NCI-H524 treated with DMSO at 0.1 percent for 48 hours (cell line): ENCODE results near the gene BABAM2.

Source experiments
- DNase-seq: peaks from one replicate; lab custom pipeline; 2025; lab: John Stamatoyannopoulos, UW

BABAM2 gene

DNA sequence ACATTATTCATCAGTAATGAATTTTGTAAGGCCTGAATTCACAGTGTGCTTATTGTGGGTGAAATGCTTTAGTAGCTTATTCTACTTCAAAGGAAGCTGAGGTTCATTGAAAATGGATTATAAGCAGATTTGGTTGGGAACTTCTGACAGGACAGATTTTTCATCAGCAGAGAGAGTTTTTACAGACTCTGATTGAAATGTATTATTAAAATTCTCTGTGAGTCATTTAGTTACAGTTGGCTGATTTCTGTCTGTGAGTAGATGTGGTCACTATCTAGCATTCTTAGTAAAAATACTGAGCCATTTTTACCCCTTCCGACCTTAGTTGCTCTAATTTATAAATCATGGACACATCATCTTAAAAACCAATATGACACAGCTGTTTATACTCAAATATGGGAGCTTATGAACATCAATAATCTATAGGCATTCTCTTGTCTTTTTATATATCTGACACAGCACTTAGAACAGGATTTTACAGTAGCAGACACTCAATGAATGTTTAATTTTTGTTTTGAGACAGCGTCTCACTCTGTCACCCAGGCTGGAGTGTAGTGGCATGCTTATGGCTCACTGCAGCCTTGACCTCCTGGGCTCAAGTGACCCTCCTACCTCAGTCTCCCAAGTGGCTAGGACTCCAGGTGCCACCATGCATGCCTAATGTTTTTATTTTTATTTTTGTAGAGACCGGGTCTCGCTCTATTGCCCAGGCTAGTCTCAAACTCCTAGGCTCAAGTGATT, 239.6 kb downstream of the BABAM2 start:
- DNase-seq: no peak

DNA sequence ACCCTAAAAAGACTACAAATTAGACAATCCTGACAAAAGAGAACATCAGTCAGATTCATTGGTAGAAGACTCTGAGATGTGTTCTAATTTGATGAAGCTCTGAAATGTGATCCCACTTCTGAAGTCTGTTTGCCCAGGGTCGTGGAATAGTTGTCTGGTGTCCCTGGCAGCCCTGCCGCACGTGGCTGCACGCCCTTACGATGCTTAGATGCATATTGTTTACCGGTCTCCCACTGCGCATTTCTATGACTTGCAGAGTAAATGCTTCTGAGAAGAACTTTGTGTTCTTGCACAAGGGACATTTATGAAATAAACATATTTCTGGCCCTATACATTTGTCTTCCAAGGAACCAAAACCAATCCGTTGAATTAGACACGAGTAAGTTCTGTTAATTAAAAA, 243.2 kb downstream of the BABAM2 start:
- DNase-seq: no peak

- DNase-seq: no peak
Measured at GRCh38 chr2:28134262-28134812, 243.8 kb downstream of the BABAM2 start.

DNA sequence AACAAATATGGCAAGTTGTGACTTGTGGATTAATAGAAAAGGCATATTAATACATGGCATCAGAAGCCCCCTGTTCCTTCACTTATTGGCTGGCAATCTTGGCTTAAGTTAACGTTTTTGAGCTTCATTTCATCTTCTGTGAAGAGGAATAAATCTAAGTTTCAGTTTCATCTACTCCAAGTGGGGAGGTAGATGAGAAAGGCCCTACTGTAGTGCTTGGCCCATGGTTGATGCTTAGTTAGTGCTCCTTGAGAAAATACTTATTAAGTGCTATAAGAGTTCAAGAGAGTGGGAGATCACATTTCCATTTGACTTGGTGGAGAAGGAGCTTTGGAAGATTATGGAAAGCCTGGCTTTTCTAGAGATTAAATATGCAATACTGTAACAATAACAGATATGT, 244.3 kb downstream of the BABAM2 start:
- peak; percentile 34 for DNase-seq

- no peak for DNase-seq
Measured at GRCh38 chr2:28135324-28135723, 244.8 kb downstream of the BABAM2 start.

GRCh38 chr2:28135799-28136198, 245.3 kb downstream of the BABAM2 start:
- DNase-seq: no peak

- DNase-seq: no peak
Measured at GRCh38 chr2:28136556-28136955, 246.0 kb downstream of the BABAM2 start.

DNA sequence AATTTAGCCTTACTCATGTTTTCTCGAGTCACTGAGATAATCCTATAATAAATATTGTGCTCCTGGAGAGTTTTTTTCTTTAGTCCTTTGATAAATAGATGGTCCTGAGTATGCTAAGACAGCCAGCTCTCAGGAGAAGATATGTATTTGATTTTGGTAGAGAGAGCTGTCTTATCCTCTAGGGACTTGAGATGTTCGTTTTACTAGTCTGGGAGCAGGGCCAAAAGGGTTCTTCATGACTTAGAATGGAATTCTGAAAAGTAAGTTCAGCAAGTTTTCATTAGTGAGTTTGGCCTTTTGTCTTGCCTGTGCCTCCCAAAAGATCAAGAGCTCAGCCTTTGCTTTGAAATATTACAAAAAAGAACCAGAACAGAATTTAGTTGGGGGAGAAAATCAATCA, 246.7 kb downstream of the BABAM2 start:
- no peak for DNase-seq

GRCh38 chr2:28142386-28142785, 251.9 kb downstream of the BABAM2 start:
- no peak for DNase-seq

DNA sequence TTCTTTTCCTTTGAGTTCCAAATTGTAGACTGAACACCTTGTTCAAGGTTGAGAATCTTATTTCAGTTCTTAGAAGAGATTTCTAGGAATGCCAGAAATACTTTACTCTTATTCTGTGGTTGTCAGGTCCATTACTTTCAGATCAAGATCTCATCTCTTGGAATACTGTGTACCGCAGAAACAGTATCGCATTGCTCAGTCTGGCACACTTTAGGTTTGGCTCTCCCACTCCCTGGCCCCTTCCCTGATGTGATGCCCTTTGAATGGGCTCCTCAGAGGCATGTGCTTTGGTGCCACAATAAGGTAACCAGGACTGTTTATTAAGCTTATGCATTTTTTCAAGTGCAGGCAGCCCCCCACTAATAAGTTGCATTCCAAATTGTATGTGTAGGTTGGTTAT, 257.5 kb downstream of the BABAM2 start:
- DNase-seq: no peak

DNA sequence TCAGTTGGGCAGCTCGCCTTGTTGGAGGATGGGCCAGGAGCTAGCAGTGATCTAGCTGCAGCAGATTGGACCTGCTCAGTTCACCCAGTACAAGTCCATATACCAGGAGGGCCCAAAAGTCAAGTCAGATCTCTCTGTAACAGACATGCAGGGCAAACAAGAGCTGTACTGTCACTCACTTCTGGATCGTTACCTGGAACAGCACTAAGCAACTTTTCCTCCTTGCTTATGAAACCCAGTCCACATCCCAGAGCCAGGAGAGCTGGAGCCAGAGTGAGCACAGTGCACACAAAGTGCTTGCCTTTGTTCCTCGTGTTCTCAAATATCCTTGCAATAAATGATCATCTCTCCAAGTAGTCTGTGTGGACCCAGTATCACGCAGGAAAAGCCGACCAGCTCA, 258.0 kb downstream of the BABAM2 start:
- DNase-seq: no peak

DNA sequence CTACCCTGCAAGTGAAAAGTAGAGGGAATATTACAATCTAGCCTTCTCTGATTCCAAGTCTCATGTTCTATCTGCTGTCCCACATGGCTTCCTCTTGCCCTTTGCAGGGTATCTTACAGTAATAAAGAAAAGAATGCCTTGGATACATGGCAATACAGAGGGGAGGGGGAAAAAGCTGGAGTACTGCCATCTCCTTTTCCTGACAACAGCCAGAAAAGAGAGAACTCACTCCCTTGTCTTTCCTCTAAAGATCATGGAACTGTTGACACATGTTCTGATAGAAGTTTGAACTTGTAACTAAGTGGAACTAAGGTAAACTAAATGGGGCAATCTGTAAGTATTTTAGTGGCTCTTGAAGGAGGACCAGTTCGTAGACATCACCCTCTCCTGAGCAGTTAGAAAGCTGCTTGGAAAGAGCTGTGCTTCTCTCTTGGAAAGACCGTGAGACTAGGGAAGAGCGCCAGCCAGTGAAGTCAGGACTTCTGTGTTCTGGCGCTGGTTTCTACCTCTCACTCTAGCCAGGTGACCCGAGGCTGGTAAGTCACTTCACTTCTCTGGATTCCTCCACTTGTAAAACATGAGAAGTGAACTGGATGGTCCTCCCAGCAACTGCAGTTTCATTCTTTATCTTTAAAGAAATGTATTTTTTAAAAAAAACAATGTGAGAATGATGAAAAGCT, 259.8 kb downstream of the BABAM2 start:
- no peak for DNase-seq

DNA sequence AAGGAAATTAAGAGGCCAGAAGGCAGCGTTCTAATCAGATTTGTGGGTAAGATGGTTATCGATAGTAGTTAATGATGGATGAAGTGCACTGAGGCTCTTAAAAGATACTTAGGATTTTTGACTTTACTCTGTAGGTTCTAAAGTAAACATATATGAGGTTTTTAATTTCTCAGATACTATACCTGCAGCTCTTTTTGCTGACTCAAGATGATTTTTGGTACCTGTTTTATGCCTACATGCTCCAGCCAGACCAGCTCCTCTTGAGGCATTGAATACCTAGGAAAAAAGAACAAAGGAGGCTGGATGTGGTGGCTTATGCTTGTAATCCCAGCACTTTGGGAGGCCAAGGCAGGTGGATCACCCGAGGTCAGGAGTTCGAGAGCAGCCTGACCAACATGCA, 260.5 kb downstream of the BABAM2 start:
- no peak for DNase-seq

- no peak for DNase-seq
Measured at GRCh38 chr2:28152585-28153280, 262.2 kb downstream of the BABAM2 start.

GRCh38 chr2:28153851-28154250, 263.3 kb downstream of the BABAM2 start:
- DNase-seq: no peak

DNA sequence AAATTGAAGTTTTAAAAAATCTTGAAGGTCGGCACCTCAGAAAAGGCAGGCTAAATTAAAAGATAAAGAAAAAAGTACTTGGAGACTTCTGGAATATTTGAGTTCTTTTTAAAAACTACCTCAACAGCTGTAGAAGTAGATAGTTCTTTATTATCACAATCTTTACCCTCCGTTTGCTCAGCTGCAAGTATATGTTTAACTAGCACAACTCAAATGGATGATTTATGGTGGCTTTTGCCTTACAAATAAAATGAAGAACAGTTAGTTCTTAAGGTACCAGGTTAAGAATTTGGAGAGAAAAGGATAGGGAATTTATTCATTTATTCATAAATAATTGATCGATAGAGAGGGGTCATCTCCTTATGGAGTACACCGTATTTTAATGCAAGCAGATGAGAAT, 264.6 kb downstream of the BABAM2 start:
- no peak for DNase-seq

DNA sequence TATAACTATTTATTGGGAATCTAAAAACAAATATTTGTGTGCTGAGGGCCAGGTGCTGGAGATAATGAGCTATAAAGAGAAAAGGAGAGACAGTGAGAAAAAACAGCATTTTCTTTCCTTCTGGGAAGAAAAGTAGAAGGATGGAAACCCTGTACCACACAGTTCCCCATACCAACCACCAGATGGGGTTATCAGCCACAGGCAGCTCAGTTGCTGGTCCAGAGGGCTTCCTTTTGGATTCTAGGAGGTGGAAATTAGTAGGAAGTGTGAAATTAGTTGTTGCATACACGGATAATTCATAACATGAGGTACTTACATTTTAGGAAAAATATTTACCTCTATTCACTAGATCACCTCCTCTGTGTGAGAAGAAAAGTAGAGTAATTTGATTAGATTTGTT, 265.1 kb downstream of the BABAM2 start:
- no peak for DNase-seq

DNA sequence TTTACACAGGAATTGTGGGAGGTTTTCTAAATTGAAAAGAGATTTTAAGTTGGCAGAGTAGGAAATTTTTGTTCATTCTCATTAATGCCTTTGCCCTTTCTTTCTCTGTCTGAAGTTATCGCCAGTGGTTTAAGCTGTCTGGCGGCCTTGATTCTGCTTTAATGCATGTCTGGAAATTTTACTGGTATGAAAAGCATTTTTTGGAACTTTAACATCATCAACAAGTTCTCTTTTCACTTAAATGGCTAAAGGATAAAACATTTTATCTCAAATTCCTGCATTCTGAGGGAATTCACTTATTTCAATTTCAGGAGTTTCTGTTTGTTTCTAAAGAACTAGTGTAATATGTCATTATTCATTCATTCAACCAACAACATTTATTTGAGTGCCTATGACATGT, 268.3 kb downstream of the BABAM2 start:
- DNase-seq: no peak

DNA sequence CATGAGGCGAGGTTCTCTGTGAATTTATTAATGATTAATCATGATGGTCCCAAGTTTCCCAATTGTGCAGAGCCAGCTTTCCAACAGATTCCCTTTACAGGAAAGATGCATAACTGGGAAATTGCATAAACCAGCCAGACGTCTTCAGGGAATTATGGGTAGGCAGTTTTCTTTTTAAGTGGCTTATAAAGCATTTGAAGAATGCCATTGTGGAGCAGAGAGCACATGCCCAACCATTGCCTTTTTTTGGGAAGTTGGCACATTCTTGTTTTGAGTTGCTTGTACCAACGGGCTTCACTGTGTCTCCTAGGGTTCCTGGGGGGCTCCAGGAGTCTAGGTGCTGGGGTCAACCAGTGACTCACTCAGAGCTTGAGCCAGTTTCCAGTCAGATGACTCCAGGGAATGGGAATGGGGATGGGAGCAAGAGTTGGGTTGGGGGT, 270.5 kb downstream of the BABAM2 start:
- DNase-seq: no peak

- DNase-seq: no peak
Measured at GRCh38 chr2:28161466-28161865, 270.9 kb downstream of the BABAM2 start.

DNA sequence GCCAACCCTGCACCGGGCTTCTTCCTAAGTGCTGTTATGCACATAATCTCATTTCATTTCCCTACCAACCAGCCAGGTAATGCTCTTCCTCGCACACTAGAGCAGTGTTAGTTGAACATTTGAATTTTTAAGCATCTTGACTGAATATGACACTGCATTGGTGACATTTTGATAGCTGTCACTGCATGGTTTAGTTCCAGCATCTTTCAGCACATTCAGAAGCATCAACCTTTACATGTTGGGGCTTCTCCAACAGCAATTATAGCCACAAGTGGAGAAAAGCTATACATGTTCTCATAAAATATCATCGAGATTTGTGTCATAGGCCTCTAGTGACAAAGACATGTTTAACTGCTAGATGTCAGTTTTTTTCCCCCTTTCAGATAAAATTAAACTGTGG, 272.0 kb downstream of the BABAM2 start:
- DNase-seq: no peak

DNA sequence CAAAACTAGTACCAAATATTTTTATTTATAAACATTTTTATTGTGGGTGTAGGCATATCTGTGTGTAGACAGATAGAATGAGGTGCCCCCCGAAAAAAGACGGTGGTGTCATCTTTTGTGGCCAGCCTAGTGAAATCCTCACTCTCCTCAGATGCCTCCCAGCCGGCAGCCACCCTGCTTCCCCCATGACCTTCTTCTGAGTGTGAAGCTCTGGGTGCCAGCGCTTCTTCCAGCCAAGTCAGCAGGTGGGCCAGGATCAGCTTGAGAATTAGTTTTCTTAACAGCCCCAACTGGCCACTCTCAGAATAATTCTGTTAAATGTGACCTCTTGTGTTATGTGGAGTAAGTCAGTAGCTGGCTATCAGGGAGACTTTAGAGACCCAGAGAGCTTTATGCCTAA, 272.5 kb downstream of the BABAM2 start:
- no peak for DNase-seq
